IMR-90 (cell line): ENCODE data around the gene PDXDC1. TPM values are rescaled to one million over a fixed set of nuclear protein-coding genes. Genes with fewer than 3 reads are reported as not detected.
"Not testable (repeated sequence)": the region's sequence is repeated elsewhere in the genome, so short reads cannot be mapped to it uniquely, and the experiment has no call there.

Experiments used
- ATAC-seq: fragments of 200-7000 bp; cut with Tn5 transposase; 2 replicates; pipeline ENCODE4 v1.9.1; 2020; ENCODE audit warnings: low read depth, mild to moderate bottlenecking, moderate library complexity
- BruUV-seq: library from RNA; stranded (reverse); fragments of 400-500 nt; replicated peaks from 2 replicates; lab custom pipeline; 2021; lab: Mats Ljungman, UMichigan
- CTCF ChIA-PET: fragments of 300-600 bp; formaldehyde crosslinking; extraction: SDS; loops from one replicate; lab custom pipeline; 2021; ENCODE audit warnings: antibody characterized with exemption; lab: Yijun Ruan, JAX
- POLR2A ChIA-PET: fragments of 300-600 bp; sonication (Branson Sonifier 250); formaldehyde crosslinking; loops from one replicate; lab custom pipeline; 2022; ENCODE audit warnings: antibody characterized with exemption; ENCODE audit not compliant: unreplicated experiment; lab: Charles Lee
- DNase-seq: peaks from one replicate; pipeline ENCODE4 v3.0.0; 2013
- H2AFZ ChIP-seq: replicated peaks from 2 replicates; pipeline ENCODE3; 2013; ENCODE audit warnings: low read length, mild to moderate bottlenecking; ENCODE audit not compliant: poor library complexity
- H2AK5ac ChIP-seq: 2 replicates; pipeline ENCODE4 v1.6.1; 2013; ENCODE audit warnings: low read depth, low read length, inconsistent platforms
- H2AK9ac ChIP-seq: replicated peaks from 2 replicates; pipeline ENCODE3; 2013; ENCODE audit warnings: mild to moderate bottlenecking, low read depth, low read length, moderate library complexity; ENCODE audit not compliant: poor library complexity
- H2BK120ac ChIP-seq: 2 replicates; pipeline ENCODE4 v1.6.1; 2013; ENCODE audit warnings: low read depth, low read length, inconsistent platforms
- H2BK15ac ChIP-seq: 3 replicates; pipeline ENCODE4 v1.6.1; 2013; ENCODE audit warnings: low read depth, low read length, inconsistent platforms
- H2BK20ac ChIP-seq: 2 replicates; pipeline ENCODE4 v1.6.1; 2013; ENCODE audit warnings: low read depth, mild to moderate bottlenecking, inconsistent platforms, low read length, moderate library complexity
- H2BK5ac ChIP-seq: 2 replicates; pipeline ENCODE4 v1.6.1; 2013; ENCODE audit warnings: mild to moderate bottlenecking, low read depth, low read length, inconsistent platforms; ENCODE audit not compliant: poor library complexity, severe bottlenecking
- H3K14ac ChIP-seq: replicated peaks from 2 replicates; pipeline ENCODE4 v1.6.1; 2013; ENCODE audit warnings: low read depth, low read length, inconsistent platforms
- H3K18ac ChIP-seq: 2 replicates; pipeline ENCODE4 v1.6.1; 2013; ENCODE audit warnings: low read depth, low read length, control low read depth
- H3K23ac ChIP-seq: 2 replicates; pipeline ENCODE4 v1.6.1; 2013; ENCODE audit warnings: low read depth, low read length, inconsistent platforms
- H3K27ac ChIP-seq: 2 replicates; pipeline ENCODE4 v1.5.1; 2013; ENCODE audit warnings: mild to moderate bottlenecking, control low read depth, low read length; ENCODE audit not compliant: insufficient read depth
- H3K27me3 ChIP-seq: 2 replicates; pipeline ENCODE4 v1.6.1; 2013; ENCODE audit warnings: low read length; ENCODE audit not compliant: control insufficient read depth, insufficient read depth
- H3K36me3 ChIP-seq: 2 replicates; pipeline ENCODE4 v1.6.1; 2013; ENCODE audit warnings: low read length, mixed read lengths; ENCODE audit not compliant: control insufficient read depth, insufficient read depth
- H3K4ac ChIP-seq: 2 replicates; pipeline ENCODE4 v1.6.1; 2013; ENCODE audit warnings: low read depth, low read length, inconsistent platforms
- H3K4me1 ChIP-seq: 2 replicates; pipeline ENCODE4 v1.6.1; 2013; ENCODE audit warnings: low read length, mixed read lengths; ENCODE audit not compliant: control insufficient read depth, insufficient read depth
- H3K4me2 ChIP-seq: 2 replicates; pipeline ENCODE4 v1.6.1; 2013; ENCODE audit warnings: low read depth, mild to moderate bottlenecking, control low read depth, low read length, moderate library complexity
- H3K4me3 ChIP-seq: 2 replicates; pipeline ENCODE4 v1.5.1; 2013; ENCODE audit warnings: low read depth, mild to moderate bottlenecking, control low read depth, low read length, moderate library complexity; ENCODE audit not compliant: insufficient read depth
- H3K56ac ChIP-seq: 2 replicates; pipeline ENCODE4 v1.6.1; 2013; ENCODE audit warnings: low read length, inconsistent platforms; ENCODE audit not compliant: insufficient read depth; ENCODE audit errors: extremely low read depth
- H3K79me1 ChIP-seq, 2 experiments: 2 replicates each; pipeline ENCODE4 v1.6.1; 2013; ENCODE audit warnings: low read length in 2 of 2, inconsistent platforms in 1 of 2, low read depth in 1 of 2
- H3K9ac ChIP-seq: 2 replicates; pipeline ENCODE4 v1.6.1; 2013; ENCODE audit warnings: low read depth, low read length, control low read depth
- H3K9me1 ChIP-seq: 2 replicates; pipeline ENCODE4 v1.6.1; 2013; ENCODE audit warnings: low read length, inconsistent platforms; ENCODE audit not compliant: insufficient read depth
- H3K9me3 ChIP-seq: 2 replicates; pipeline ENCODE4 v1.6.1; 2013; ENCODE audit warnings: low read length; ENCODE audit not compliant: control insufficient read depth, insufficient read depth
- H4K20me1 ChIP-seq: 2 replicates; pipeline ENCODE4 v1.6.1; 2013; ENCODE audit warnings: low read length, inconsistent platforms; ENCODE audit not compliant: insufficient read depth
- H4K5ac ChIP-seq: 2 replicates; pipeline ENCODE4 v1.6.1; 2013; ENCODE audit warnings: mild to moderate bottlenecking, low read depth, low read length, control low read depth
- H4K8ac ChIP-seq, 2 experiments: 2 replicates each; pipeline ENCODE4 v1.6.1; 2013; ENCODE audit warnings: low read depth in 2 of 2, low read length in 2 of 2, control low read depth in 1 of 2, inconsistent platforms in 1 of 2
- H4K91ac ChIP-seq: 2 replicates; pipeline ENCODE4 v1.6.1; 2013; ENCODE audit warnings: low read depth, low read length, inconsistent platforms; ENCODE audit not compliant: insufficient read depth
- WGBS, 2 experiments: methylation state at CpG; one replicate each; pipeline versions ENCODE4 v1.1.5 to v1.1.7; 2013; ENCODE audit warnings: missing lambda C conversion rate in 2 of 2; ENCODE audit not compliant: insufficient read length in 1 of 2; ENCODE audit errors: extremely low coverage in 2 of 2; 5-methylcytosine and 5-hydroxymethylcytosine counted together
- dilution Hi-C: fragments of 300-500 bp; cut with HindIII; formaldehyde crosslinking; loops from one replicate; pipeline ENCODE4 v1.14.3; 2018; ENCODE audit warnings: low sequenced_read_pairs; ENCODE audit not compliant: unreplicated experiment
- in situ Hi-C: fragments of 300-500 bp; cut with MboI; formaldehyde crosslinking; loops from 3 replicates; pipeline ENCODE4 v1.14.3; 2019; ENCODE audit warnings: low sequenced_read_pairs, inconsistent platforms, mixed read lengths
- intact Hi-C: fragments of 100-400 bp; cut with micrococcal nuclease; formaldehyde crosslinking; loops from 2 replicates; pipeline ENCODE4 v1.10.0; 2022
- polyA plus RNA-seq, 3 experiments: library from polyadenylated mRNA; depleted of rRNA; stranded (reverse); fragments of >200 nt; gene quantifications; 2 replicates each; pipeline ENCODE4 v1.2.3, GENCODE V29; 2012; ENCODE audit warnings: low replicate concordance in 1 of 3
- total RNA-seq: library from RNA; depleted of rRNA; stranded (reverse); fragments of >200 nt; gene quantifications from 2 replicates; pipeline ENCODE4 v1.2.3, GENCODE V29; 2012

The PDXDC1 gene
- total and polyA plus RNA-seq, 2 of the 4 experiments (the other 2 are of a cell fraction): 68.7 to 117 TPM

- intact Hi-C loops, H4K91ac ChIP-seq, H3K9me1 ChIP-seq, POLR2A ChIA-PET, H2AK9ac ChIP-seq, H3K23ac ChIP-seq, H2AK5ac ChIP-seq, H4K8ac ChIP-seq, H2BK15ac ChIP-seq, H3K18ac ChIP-seq, CTCF ChIA-PET, H3K56ac ChIP-seq, BruUV-seq, H3K4me3 ChIP-seq, H2BK20ac ChIP-seq, H3K27me3 ChIP-seq, H3K4me2 ChIP-seq, H2BK5ac ChIP-seq, dilution Hi-C loops, H2BK120ac ChIP-seq, ATAC-seq, in situ Hi-C loops, H3K9me3 ChIP-seq, H2AFZ ChIP-seq, H4K5ac ChIP-seq, H3K4ac ChIP-seq, H3K4me1 ChIP-seq, H3K14ac ChIP-seq, H3K27ac ChIP-seq, H3K9ac ChIP-seq: not testable (repeated sequence)
- H3K36me3 ChIP-seq: peaks cover 51% of the 10 kb centered on the region
- peaks cover 9 to 42% of the 10 kb centered on the region in 2 experiments; a peak in 3 of 4 replicates for H3K79me1 ChIP-seq
- DNase-seq: peak; percentile 48
- H4K20me1 ChIP-seq: peaks cover 40% of the 10 kb centered on the region
- WGBS, 2 experiments: 92% methylated on average over 16 of the region's 27 CpGs; no CpG with 5 or more reads in 1 of the 2 experiments
Observed at GRCh38 chr16:15028801-15029698, 54.2 kb downstream of the PDXDC1 start.

DNA sequence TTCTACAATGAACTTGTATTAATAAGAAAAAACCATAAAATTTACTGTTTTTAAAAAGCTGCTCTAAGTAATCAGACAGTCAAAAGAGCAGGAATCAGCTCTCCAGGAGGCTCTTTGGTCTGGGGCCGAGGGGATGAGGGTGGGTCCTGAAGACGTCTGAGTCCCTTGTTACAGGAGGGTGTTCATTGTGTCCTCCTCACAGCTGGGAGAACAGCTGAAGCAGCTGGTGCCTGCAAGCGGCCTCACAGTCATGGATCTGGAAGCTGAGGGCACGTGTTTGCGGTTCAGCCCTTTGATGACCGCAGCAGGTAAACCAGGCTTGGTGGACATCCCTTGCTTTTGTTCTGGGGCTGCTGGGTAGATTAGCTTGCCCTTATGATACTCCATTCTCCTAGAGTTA lies 54.9 kb downstream of the PDXDC1 start:
- CTCF ChIA-PET, H2AK9ac ChIP-seq, H2BK15ac ChIP-seq, H4K91ac ChIP-seq, BruUV-seq, H2BK20ac ChIP-seq, H3K4me1 ChIP-seq, H3K4ac ChIP-seq, H3K4me3 ChIP-seq, intact Hi-C loops, H3K4me2 ChIP-seq, dilution Hi-C loops, H3K27ac ChIP-seq, H3K9me1 ChIP-seq, H3K18ac ChIP-seq, H3K9ac ChIP-seq, ATAC-seq, H3K14ac ChIP-seq, H4K5ac ChIP-seq, DNase-seq, H4K8ac ChIP-seq, POLR2A ChIA-PET, H2AK5ac ChIP-seq, H3K9me3 ChIP-seq, H2AFZ ChIP-seq, H3K27me3 ChIP-seq, H2BK120ac ChIP-seq, H3K23ac ChIP-seq, H2BK5ac ChIP-seq, H3K56ac ChIP-seq, in situ Hi-C loops: not testable (repeated sequence)
- Histone ChIP-seq H4K20me1 (peaks cover 35% of the 10 kb centered on the region), H3K79me1 (peaks cover 7 to 35% of the 10 kb centered on the region in 2 experiments; a peak in 3 of 4 replicates), H3K36me3 (peaks cover 56% of the 10 kb centered on the region)
- 55% methylated on average over 3 of the region's 6 CpGs; no CpG with 5 or more reads in 1 of the 2 experiments for WGBS, 2 experiments
